ENCODE measurements around the gene CLSTN1. TPM values are rescaled to one million over a fixed set of nuclear protein-coding genes. Genes with fewer than 3 reads are reported as not detected.
A peak's percentile ranks its signal among the peaks of the same experiment; 100 is the strongest.

Gene CLSTN1
- total RNA-seq, 1 experiment from 2014 or later = 106 TPM

- ChIA-PET CTCF (interaction anchor here (0.5 to 1.8 kb wide), 9 partner anchors 10 to 224 kb away, joined by 3 to 7 read pairs (median 3); no protein-coding TSS in a partner anchor), POLR2A (interaction anchor here (0.7 to 1.9 kb wide), 8 partner anchors 8 to 208 kb away, joined by 3 to 11 read pairs (median 6); no protein-coding TSS in a partner anchor)
- BruUV-seq (replicated peaks) = no TSS peak
- no peaks in the 10 kb centered on the region for H3K9me3 Mint-ChIP-seq (ENCODE audit: unreplicated experiment)
- peak overlapping the region; percentile 70 for H3K27ac Mint-ChIP-seq (ENCODE audit: low read depth, unreplicated experiment)
- no peaks in the 10 kb centered on the region for H3K27me3 Mint-ChIP-seq (ENCODE audit: insufficient read depth, unreplicated experiment)
- H3K36me3 Mint-ChIP-seq (ENCODE audit: insufficient read depth, unreplicated experiment) = peaks cover 5% of the 10 kb centered on the region
- intact Hi-C loops (cut with micrococcal nuclease) = no loop called here
- H3K4me1 Mint-ChIP-seq (ENCODE audit: insufficient read depth, unreplicated experiment) = peaks cover 4% of the 10 kb centered on the region
- TF ChIP-seq, protein P1, sequence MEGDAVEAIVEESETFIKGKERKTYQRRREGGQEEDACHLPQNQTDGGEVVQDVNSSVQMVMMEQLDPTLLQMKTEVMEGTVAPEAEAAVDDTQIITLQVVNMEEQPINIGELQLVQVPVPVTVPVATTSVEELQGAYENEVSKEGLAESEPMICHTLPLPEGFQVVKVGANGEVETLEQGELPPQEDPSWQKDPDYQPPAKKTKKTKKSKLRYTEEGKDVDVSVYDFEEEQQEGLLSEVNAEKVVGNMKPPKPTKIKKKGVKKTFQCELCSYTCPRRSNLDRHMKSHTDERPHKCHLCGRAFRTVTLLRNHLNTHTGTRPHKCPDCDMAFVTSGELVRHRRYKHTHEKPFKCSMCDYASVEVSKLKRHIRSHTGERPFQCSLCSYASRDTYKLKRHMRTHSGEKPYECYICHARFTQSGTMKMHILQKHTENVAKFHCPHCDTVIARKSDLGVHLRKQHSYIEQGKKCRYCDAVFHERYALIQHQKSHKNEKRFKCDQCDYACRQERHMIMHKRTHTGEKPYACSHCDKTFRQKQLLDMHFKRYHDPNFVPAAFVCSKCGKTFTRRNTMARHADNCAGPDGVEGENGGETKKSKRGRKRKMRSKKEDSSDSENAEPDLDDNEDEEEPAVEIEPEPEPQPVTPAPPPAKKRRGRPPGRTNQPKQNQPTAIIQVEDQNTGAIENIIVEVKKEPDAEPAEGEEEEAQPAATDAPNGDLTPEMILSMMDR (IDR thresholded peaks at IDR 0.05; ENCODE audit: unreplicated experiment) = no peak
- H3K4me3 Mint-ChIP-seq (ENCODE audit: unreplicated experiment) = no peak overlapping the region
- DNase-seq (ENCODE audit: unreplicated experiment) = peak; percentile 85
Observed at GRCh38 chr1:9852410-9853248, 28.9 kb upstream of the CLSTN1 start.

DNA sequence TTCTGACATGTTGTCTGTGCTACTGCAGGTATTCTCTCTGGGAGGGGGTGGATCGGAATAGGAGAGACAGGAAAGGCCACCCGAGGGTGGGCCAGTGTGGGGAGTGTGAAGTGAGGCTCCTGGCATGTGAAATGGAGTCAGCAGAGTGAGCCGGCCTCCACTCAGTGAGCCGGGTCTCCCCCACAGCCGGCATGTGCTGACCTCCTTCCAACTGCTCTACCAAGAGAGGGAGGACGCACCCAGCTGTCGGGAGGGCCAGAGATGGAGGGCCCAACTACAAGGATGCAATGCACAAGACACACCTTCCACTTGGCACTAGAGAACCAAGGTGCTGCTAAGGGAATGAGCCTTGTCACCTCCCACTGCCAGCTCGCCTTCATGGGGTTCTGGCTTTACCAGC lies 28.2 kb upstream of the CLSTN1 start:
- Mint-ChIP-seq H3K27ac (ENCODE audit: low read depth, unreplicated experiment) (peak overlapping the region; percentile 70), H3K4me1 (ENCODE audit: insufficient read depth, unreplicated experiment) (peaks cover 4% of the 10 kb centered on the region), H3K36me3 (ENCODE audit: insufficient read depth, unreplicated experiment) (peaks cover 5% of the 10 kb centered on the region), H3K4me3 (ENCODE audit: unreplicated experiment) (no peak overlapping the region), H3K9me3 (ENCODE audit: unreplicated experiment) (no peaks in the 10 kb centered on the region), H3K27me3 (ENCODE audit: insufficient read depth, unreplicated experiment) (no peaks in the 10 kb centered on the region)
- CTCF ChIA-PET = interaction anchor here (0.7 to 1.8 kb wide), 6 partner anchors 9 to 90 kb away, joined by 3 to 7 read pairs (median 4); no protein-coding TSS in a partner anchor
- no peak for DNase-seq (ENCODE audit: unreplicated experiment)
- TF ChIP-seq, protein P1 (IDR thresholded peaks at IDR 0.05; ENCODE audit: unreplicated experiment) = no peak
- no TSS peak for BruUV-seq (replicated peaks)
- POLR2A ChIA-PET = interaction anchor here (0.7 to 1.9 kb wide), 8 partner anchors 9 to 207 kb away, joined by 3 to 11 read pairs (median 6); no protein-coding TSS in a partner anchor
- intact Hi-C loops (cut with micrococcal nuclease) = no loop called here

GRCh38 chr1:9850442-9851162 lies 26.8 kb upstream of the CLSTN1 start:
- H3K27me3 Mint-ChIP-seq (ENCODE audit: insufficient read depth, unreplicated experiment) = no peaks in the 10 kb centered on the region
- BruUV-seq (replicated peaks) = no TSS peak
- H3K4me3 Mint-ChIP-seq (ENCODE audit: unreplicated experiment) = no peak overlapping the region
- CTCF ChIA-PET = interaction anchor here (0.6 to 0.7 kb wide), 2 partner anchors 23 to 55 kb away, joined by 3 to 5 read pairs; no protein-coding TSS in a partner anchor
- H3K9me3 Mint-ChIP-seq (ENCODE audit: unreplicated experiment) = no peaks in the 10 kb centered on the region
- TF ChIP-seq, protein P1 (IDR thresholded peaks at IDR 0.05; ENCODE audit: unreplicated experiment) = no peak
- no peak for DNase-seq (ENCODE audit: unreplicated experiment)
- no peak overlapping the region for H3K27ac Mint-ChIP-seq (ENCODE audit: low read depth, unreplicated experiment)
- peaks cover 4% of the 10 kb centered on the region for H3K4me1 Mint-ChIP-seq (ENCODE audit: insufficient read depth, unreplicated experiment)
- intact Hi-C loops (cut with micrococcal nuclease) = no loop called here
- POLR2A ChIA-PET = interaction anchor here (0.6 to 0.7 kb wide), 2 partner anchors 26 to 109 kb away, joined by 4 to 5 read pairs; no protein-coding TSS in a partner anchor
- H3K36me3 Mint-ChIP-seq (ENCODE audit: insufficient read depth, unreplicated experiment) = peaks cover 5% of the 10 kb centered on the region

Data from MCF 10A (cell line).